Left lung (tissue), 10 donors: Measurements from ENCODE around the gene CHRNB2. TPM values are rescaled to one million over a fixed set of nuclear protein-coding genes. Genes with fewer than 3 reads are reported as not detected.

Experiments
- ATAC-seq: fragments of 200-7000 bp; cut with Tn5 transposase; one replicate; pipeline ENCODE4 v1.9.1; 2020; ENCODE audit warnings: moderate library complexity
- DNase-seq, 4 donors: peaks; one replicate each; pipeline ENCODE4 v3.0.0-alpha.2; 2013 to 2020
- H3K27ac ChIP-seq, 2 donors: fragments of 200-600 bp; sonication (generic) in 1 of 2; one replicate each; pipeline versions ENCODE4 v1.5.0 to v1.8.0; 2020 to 2021
- H3K27me3 ChIP-seq, 2 donors: fragments of 200-600 bp; sonication (generic) in 1 of 2; one replicate each; pipeline versions ENCODE4 v1.5.0 to v1.8.0; 2020 to 2021
- H3K36me3 ChIP-seq, 2 donors: fragments of 200-600 bp; sonication (generic) in 1 of 2; one replicate each; pipeline versions ENCODE4 v1.5.0 to v1.8.0; 2020 to 2021
- H3K4me1 ChIP-seq, 2 donors: fragments of 200-600 bp; one replicate each; pipeline ENCODE4 v1.8.0; 2021
- H3K4me3 ChIP-seq, 2 donors: fragments of 200-600 bp; sonication (generic) in 1 of 2; one replicate each; pipeline versions ENCODE4 v1.5.0 to v1.8.0; 2020 to 2021; ENCODE audit warnings: mild to moderate bottlenecking in 1 of 2
- H3K9me3 ChIP-seq, 2 donors: fragments of 200-600 bp; sonication (generic) in 1 of 2; one replicate each; pipeline versions ENCODE4 v1.5.0 to v1.8.0; 2020 to 2021
- CTCF ChIP-seq, 2 donors: fragments of 200-600 bp; sonication (generic) in 1 of 2; IDR thresholded peaks; one replicate each; pipeline versions ENCODE4 v1.5.0 to v1.8.0; 2021; ENCODE audit warnings: antibody characterized with exemption in 2 of 2
- intact Hi-C, 2 donors: fragments of 100-400 bp; cut with DNase I; formaldehyde crosslinking; loops; one replicate each; pipeline versions ENCODE4 v1.11.2 to v1.14.2; 2022
- polyA plus RNA-seq, 6 donors: library from polyadenylated mRNA; unstranded; fragments of 120-200 nt; gene quantifications; one replicate each; pipeline ENCODE4 v1.2.1, GENCODE V29; 2013; ENCODE audit not compliant: insufficient read length in 6 of 6
- total RNA-seq, 2 donors: library from RNA; stranded (reverse); fragmentation: NEBNext Ultra II Directional; extraction: Animal tissue kit (Norgen Biotek cat#: 25700); gene quantifications; one replicate each; pipeline ENCODE4 v1.2.1, GENCODE V29; 2021
- donor health status: DM: no; HTN: yes; CAD: no.
- donor health status: DM: no; HTN: no; CAD: no.

Gene CHRNB2
- total and polyA plus RNA-seq, 8 donors, result 0.09 to 1.8 (median 0.57) TPM; not detected in 1

- TF ChIP-seq CTCF (IDR thresholded peaks at IDR 0.05), result no peak
- DNase-seq (no peak), ATAC-seq (no peak)
- intact Hi-C loops, result loop anchor here in 1 of 2 donors (10.0 kb wide), 1 partner anchor 307 kb away; the partner anchor contains the start of gene KCNN3
- Histone ChIP-seq H3K4me1 (peaks cover 3 to 9% of the 10 kb centered on the region in 2 donors), H3K27ac (no peak overlapping the region), H3K4me3 (no peak overlapping the region), H3K27me3 (peaks cover 12 to 50% of the 10 kb centered on the region in 2 donors), H3K36me3 (no peaks in the 10 kb centered on the region), H3K9me3 (no peaks in the 10 kb centered on the region)
These were observed 708 bp downstream of the CHRNB2 start for GRCh38 chr1:154568157-154568815.

- Histone ChIP-seq H3K9me3 (no peaks in the 10 kb centered on the region), H3K4me3 (no peak overlapping the region), H3K27me3 (peaks cover 12 to 39% of the 10 kb centered on the region in 2 donors), H3K4me1 (peaks cover 3 to 9% of the 10 kb centered on the region in 2 donors), H3K27ac (no peak overlapping the region), H3K36me3 (no peaks in the 10 kb centered on the region)
- no peak for ATAC-seq
- intact Hi-C loops, result no loop called here
- no peak for DNase-seq
- TF ChIP-seq CTCF (IDR thresholded peaks at IDR 0.05), result no peak
These were observed 3.8 kb downstream of the CHRNB2 start for GRCh38 chr1:154571244-154571963.

- peaks cover 3 to 9% of the 10 kb centered on the region in 2 donors for H3K4me1 ChIP-seq
- no peak overlapping the region for H3K4me3 ChIP-seq
- TF ChIP-seq CTCF (IDR thresholded peaks at IDR 0.05), result no peak
- no peak for DNase-seq
- ATAC-seq, result no peak
- no peak overlapping the region for H3K27ac ChIP-seq
- H3K36me3 ChIP-seq, result no peaks in the 10 kb centered on the region
- H3K27me3 ChIP-seq, result peaks cover 8 to 34% of the 10 kb centered on the region in 2 donors
- intact Hi-C loops, result no loop called here
- no peaks in the 10 kb centered on the region for H3K9me3 ChIP-seq
These were observed 4.3 kb downstream of the CHRNB2 start for GRCh38 chr1:154571964-154572288.

- peaks cover 2 to 27% of the 10 kb centered on the region in 2 donors for H3K27me3 ChIP-seq
These were observed 5.0 kb downstream of the CHRNB2 start for GRCh38 chr1:154572468-154573167.

More at GRCh38 chr1:154572468-154573167, 5.0 kb downstream of the CHRNB2 start:
- H3K36me3 ChIP-seq, result no peaks in the 10 kb centered on the region
- H3K4me3 ChIP-seq, result no peak overlapping the region
- peaks cover 3 to 7% of the 10 kb centered on the region in 2 donors for H3K4me1 ChIP-seq
- no peaks in the 10 kb centered on the region for H3K9me3 ChIP-seq
- DNase-seq (no peak), ATAC-seq (no peak)
- H3K27ac ChIP-seq, result no peak overlapping the region
- no peak for TF ChIP-seq CTCF (IDR thresholded peaks at IDR 0.05)
- intact Hi-C loops, result no loop called here
